Measurements from ENCODE around the gene TPRA1. TPM values are rescaled to one million over a fixed set of nuclear protein-coding genes. Genes with fewer than 3 reads are reported as not detected.
"Not testable (repeated sequence)": the region's sequence is repeated elsewhere in the genome, so short reads cannot be mapped to it uniquely, and the experiment has no call there.

TPRA1 gene
- total RNA-seq, 2 experiments from 2014 or later: 18.7 to 20.9 TPM

- H3K9me3 Mint-ChIP-seq: no peaks in the 10 kb centered on the region
- no peaks in the 10 kb centered on the region for H3K36me3 Mint-ChIP-seq
- CTCF ChIA-PET: no interaction called here
- intact Hi-C loops (cut with micrococcal nuclease): no loop called here
- H3K27ac Mint-ChIP-seq: no peak overlapping the region
- H3K4me3 Mint-ChIP-seq: no peak overlapping the region
- H3K27me3 Mint-ChIP-seq: peaks cover 5% of the 10 kb centered on the region
- H3K4me1 Mint-ChIP-seq (ENCODE audit: low read depth): peaks cover 3% of the 10 kb centered on the region
- POLR2A ChIA-PET: no interaction called here
- DNase-seq: no peak
These were observed 51.0 kb downstream of the TPRA1 start for GRCh38 chr3:127539366-127540060.

- POLR2A ChIA-PET: no interaction called here
- CTCF ChIA-PET: no interaction called here
- Mint-ChIP-seq H3K4me3 (no peak overlapping the region), H3K36me3 (no peaks in the 10 kb centered on the region), H3K9me3 (no peaks in the 10 kb centered on the region), H3K27ac (no peak overlapping the region), H3K27me3 (peaks cover 5% of the 10 kb centered on the region), H3K4me1 (ENCODE audit: low read depth) (peaks cover 3% of the 10 kb centered on the region)
- intact Hi-C loops (cut with micrococcal nuclease): no loop called here
- no peak for DNase-seq
These were observed 52.0 kb downstream of the TPRA1 start for GRCh38 chr3:127538569-127538968.

- H3K9me3 Mint-ChIP-seq: no peaks in the 10 kb centered on the region
- POLR2A ChIA-PET: no interaction called here
- DNase-seq: no peak
- no peak overlapping the region for H3K27ac Mint-ChIP-seq
- CTCF ChIA-PET: interaction anchor here (0.7 to 1.1 kb wide), 3 partner anchors 10 to 857 kb away, joined by 3 read pairs; no protein-coding TSS in a partner anchor
- H3K36me3 Mint-ChIP-seq: no peaks in the 10 kb centered on the region
- no peak overlapping the region for H3K4me3 Mint-ChIP-seq
- H3K4me1 Mint-ChIP-seq (ENCODE audit: low read depth): peaks cover 3% of the 10 kb centered on the region
- intact Hi-C loops (cut with micrococcal nuclease): no loop called here
- peaks cover 5% of the 10 kb centered on the region for H3K27me3 Mint-ChIP-seq
These were observed 53.4 kb downstream of the TPRA1 start for GRCh38 chr3:127536830-127537812.

- Mint-ChIP-seq H3K27me3 (peaks cover 5% of the 10 kb centered on the region), H3K36me3 (no peaks in the 10 kb centered on the region), H3K4me1 (ENCODE audit: low read depth) (peaks cover 3% of the 10 kb centered on the region), H3K4me3 (no peak overlapping the region), H3K9me3 (no peaks in the 10 kb centered on the region), H3K27ac (no peak overlapping the region)
- no peak for DNase-seq
- ChIA-PET POLR2A (no interaction called here), CTCF (interaction anchor here (0.8 to 1.1 kb wide), 2 partner anchors 10 to 11 kb away, joined by 3 to 4 read pairs; no protein-coding TSS in a partner anchor)
- intact Hi-C loops (cut with micrococcal nuclease): no loop called here
These were observed 54.4 kb downstream of the TPRA1 start for GRCh38 chr3:127535901-127536829.

GRCh38 chr3:127535106-127535785 lies 55.3 kb downstream of the TPRA1 start:
- H3K27ac Mint-ChIP-seq: no peak overlapping the region
- peaks cover 3% of the 10 kb centered on the region for H3K4me1 Mint-ChIP-seq (ENCODE audit: low read depth)
- peaks cover 5% of the 10 kb centered on the region for H3K27me3 Mint-ChIP-seq
- H3K9me3 Mint-ChIP-seq: no peaks in the 10 kb centered on the region
- POLR2A ChIA-PET: no interaction called here
- no peak for DNase-seq
- no peak overlapping the region for H3K4me3 Mint-ChIP-seq
- H3K36me3 Mint-ChIP-seq: no peaks in the 10 kb centered on the region
- intact Hi-C loops (cut with micrococcal nuclease): no loop called here
- CTCF ChIA-PET: interaction anchor here (0.9 kb wide), 1 partner anchor 40 kb away, joined by 3 read pairs; no protein-coding TSS in a partner anchor

GRCh38 chr3:127534564-127534963 lies 56.0 kb downstream of the TPRA1 start:
- Mint-ChIP-seq H3K4me3 (no peak overlapping the region), H3K4me1 (ENCODE audit: low read depth) (peaks cover 3% of the 10 kb centered on the region), H3K27me3 (peaks cover 4% of the 10 kb centered on the region), H3K36me3 (no peaks in the 10 kb centered on the region), H3K27ac (no peak overlapping the region), H3K9me3 (no peaks in the 10 kb centered on the region)
- POLR2A ChIA-PET: no interaction called here
- intact Hi-C loops (cut with micrococcal nuclease): no loop called here
- no peak for DNase-seq
- CTCF ChIA-PET: interaction anchor here (0.9 kb wide), 1 partner anchor 41 kb away, joined by 3 read pairs; no protein-coding TSS in a partner anchor

GRCh38 chr3:127534161-127534451 lies 56.4 kb downstream of the TPRA1 start:
- H3K27ac Mint-ChIP-seq: no peak overlapping the region
- CTCF ChIA-PET: no interaction called here
- H3K4me1 Mint-ChIP-seq (ENCODE audit: low read depth): peaks cover 3% of the 10 kb centered on the region
- POLR2A ChIA-PET: no interaction called here
- intact Hi-C loops (cut with micrococcal nuclease): no loop called here
- H3K9me3 Mint-ChIP-seq: no peaks in the 10 kb centered on the region
- no peak overlapping the region for H3K4me3 Mint-ChIP-seq
- peaks cover 3% of the 10 kb centered on the region for H3K27me3 Mint-ChIP-seq
- H3K36me3 Mint-ChIP-seq: no peaks in the 10 kb centered on the region
- no peak for DNase-seq

GRCh38 chr3:127532561-127533203 lies 57.9 kb downstream of the TPRA1 start:
- no peak overlapping the region for H3K27ac Mint-ChIP-seq
- H3K4me1 Mint-ChIP-seq (ENCODE audit: low read depth): peaks cover 3% of the 10 kb centered on the region
- POLR2A ChIA-PET: no interaction called here
- peaks cover 3% of the 10 kb centered on the region for H3K27me3 Mint-ChIP-seq
- intact Hi-C loops (cut with micrococcal nuclease): no loop called here
- DNase-seq: no peak
- CTCF ChIA-PET: interaction anchor here (1.1 kb wide), 1 partner anchor 14 kb away, joined by 3 read pairs; no protein-coding TSS in a partner anchor
- peaks cover 2% of the 10 kb centered on the region for H3K9me3 Mint-ChIP-seq
- H3K36me3 Mint-ChIP-seq: no peaks in the 10 kb centered on the region
- no peak overlapping the region for H3K4me3 Mint-ChIP-seq

GRCh38 chr3:127531821-127532220 lies 58.7 kb downstream of the TPRA1 start:
- Mint-ChIP-seq H3K27ac (no peak overlapping the region), H3K36me3 (no peaks in the 10 kb centered on the region), H3K4me3 (no peak overlapping the region), H3K9me3 (peaks cover 2% of the 10 kb centered on the region), H3K4me1 (ENCODE audit: low read depth) (peaks cover 3% of the 10 kb centered on the region), H3K27me3 (peaks cover 3% of the 10 kb centered on the region)
- CTCF ChIA-PET: no interaction called here
- DNase-seq: no peak
- intact Hi-C loops (cut with micrococcal nuclease): no loop called here
- POLR2A ChIA-PET: no interaction called here

- H3K36me3 Mint-ChIP-seq; H3K9me3 Mint-ChIP-seq; intact Hi-C loops (cut with micrococcal nuclease); DNase-seq; H3K4me1 Mint-ChIP-seq (ENCODE audit: low read depth); H3K4me3 Mint-ChIP-seq; H3K27ac Mint-ChIP-seq; H3K27me3 Mint-ChIP-seq; POLR2A ChIA-PET: not testable (repeated sequence)
- CTCF ChIA-PET: interaction anchor here (0.6 kb wide), 1 partner anchor 12 kb away, joined by 3 read pairs; no protein-coding TSS in a partner anchor
These were observed 59.7 kb downstream of the TPRA1 start for GRCh38 chr3:127530863-127531262.

Measured in activated CD4-positive, alpha-beta memory T cell treated with anti-CD3 and anti-CD28 coated beads for 36 hours (primary cell).